Muscle of arm (tissue), 12 donors: ENCODE measurements around the gene SLC2A1. TPM values are rescaled to one million over a fixed set of nuclear protein-coding genes. Genes with fewer than 3 reads are reported as not detected.

Experiments used
- DNase-seq: peaks from one replicate; pipeline ENCODE4 v3.0.0-alpha.2; 2013
- polyA plus RNA-seq, 12 donors: library from polyadenylated mRNA; unstranded; fragments of 120-200 nt; gene quantifications; one replicate each; pipeline ENCODE4 v1.2.1, GENCODE V29; 2013; ENCODE audit not compliant: insufficient read length in 12 of 12

Gene SLC2A1
- polyA plus RNA-seq, 12 donors = 16.5 to 99.0 (median 23.9) TPM; not detected in 1

- no peak for DNase-seq
Measured at GRCh38 chr1:42961312-42962091, 2.8 kb upstream of the SLC2A1 start.

GRCh38 chr1:42960566-42961311 is 2.1 kb upstream of the SLC2A1 start:
- DNase-seq = no peak

GRCh38 chr1:42960122-42960390 is 1.4 kb upstream of the SLC2A1 start:
- no peak for DNase-seq

- DNase-seq = peak; percentile 56
Measured at GRCh38 chr1:42957880-42958487, 684 bp downstream of the SLC2A1 start.

- no peak for DNase-seq
Measured at GRCh38 chr1:42957229-42957879, 1.3 kb downstream of the SLC2A1 start.

GRCh38 chr1:42956739-42957138 is 1.9 kb downstream of the SLC2A1 start:
- no peak for DNase-seq

- no peak for DNase-seq
Measured at GRCh38 chr1:42955311-42956063, 3.2 kb downstream of the SLC2A1 start.

GRCh38 chr1:42953182-42954180 is 5.2 kb downstream of the SLC2A1 start:
- DNase-seq = no peak

- DNase-seq = no peak
Measured at GRCh38 chr1:42952303-42953001, 6.2 kb downstream of the SLC2A1 start.

GRCh38 chr1:42951588-42951987 is 7.1 kb downstream of the SLC2A1 start:
- no peak for DNase-seq

GRCh38 chr1:42950116-42950481 is 8.6 kb downstream of the SLC2A1 start:
- DNase-seq = no peak

GRCh38 chr1:42949312-42950115 is 9.2 kb downstream of the SLC2A1 start:
- no peak for DNase-seq

GRCh38 chr1:42947965-42948732 is 10.5 kb downstream of the SLC2A1 start:
- no peak for DNase-seq

GRCh38 chr1:42947117-42947516 is 11.6 kb downstream of the SLC2A1 start:
- DNase-seq = no peak

GRCh38 chr1:42946120-42946898 is 12.4 kb downstream of the SLC2A1 start:
- no peak for DNase-seq

- DNase-seq = no peak
Measured at GRCh38 chr1:42945164-42945563, 13.5 kb downstream of the SLC2A1 start.

GRCh38 chr1:42944246-42944928 is 14.3 kb downstream of the SLC2A1 start:
- no peak for DNase-seq
